A673 (cell line): ENCODE data around the gene ZNF224.

Source experiments
- CTCF ChIP-seq: fragments of 300-800, 200-600 bp; sonication (generic); conservative IDR thresholded peaks from 2 replicates; pipeline ENCODE4 v1.5.1; 2017; ENCODE audit warnings: low read depth, mild to moderate bottlenecking, antibody characterized with exemption, low read length, moderate library complexity, mixed read lengths
- EZH2 ChIP-seq: fragments of 200-600 bp; sonication (generic); IDR thresholded peaks from 2 replicates; pipeline ENCODE4 v1.6.1; 2017; ENCODE audit warnings: borderline replicate concordance, low read depth, mild to moderate bottlenecking, mixed read lengths, antibody characterized with exemption, low read length; ENCODE audit not compliant: poor library complexity, severe bottlenecking

- TF ChIP-seq CTCF (no peak), EZH2 (no peak)
Measured at GRCh38 chr19:44061038-44061437, 33.1 kb upstream of the ZNF224 start.
